ENCODE measurements around the gene BRDT.

The BRDT gene

DNA sequence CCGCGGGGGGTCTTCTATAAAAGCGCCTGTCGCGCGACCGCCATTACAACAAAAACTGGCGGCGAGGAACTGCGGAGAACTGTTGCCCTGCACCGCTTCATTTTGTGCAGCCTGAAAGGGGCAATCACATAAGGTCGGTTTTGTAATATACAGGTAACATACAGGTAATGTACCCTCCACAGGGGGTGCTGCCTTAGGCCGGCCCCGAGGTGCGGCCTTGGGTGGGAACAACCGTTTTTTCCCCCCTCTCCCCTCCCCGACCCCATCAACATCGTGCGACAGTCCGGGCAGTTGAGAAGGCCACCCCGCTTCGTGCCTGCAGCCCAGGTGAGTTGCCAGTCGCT lies at the start of gene BRDT:
TSS of gene BRDT (plus strand) at position 46 of the 344 bp plus-strand sequence. CDS start 13,354 bp downstream, outside the sequence.
- Mint-ChIP-seq H3K27me3 (no peaks in the 10 kb centered on the region), H3K4me1 (peaks cover 19% of the 10 kb centered on the region), H3K27ac (peak within 1 kb of the TSS in 1 of 2 donors; percentile 42), H3K9me3 (peaks cover 0 to 7% of the 10 kb centered on the region in 2 donors), H3K4me3 (peak within 1 kb of the TSS; percentile 59 to 61)
- no peak for ATAC-seq
- DNase-seq: no peak

DNA sequence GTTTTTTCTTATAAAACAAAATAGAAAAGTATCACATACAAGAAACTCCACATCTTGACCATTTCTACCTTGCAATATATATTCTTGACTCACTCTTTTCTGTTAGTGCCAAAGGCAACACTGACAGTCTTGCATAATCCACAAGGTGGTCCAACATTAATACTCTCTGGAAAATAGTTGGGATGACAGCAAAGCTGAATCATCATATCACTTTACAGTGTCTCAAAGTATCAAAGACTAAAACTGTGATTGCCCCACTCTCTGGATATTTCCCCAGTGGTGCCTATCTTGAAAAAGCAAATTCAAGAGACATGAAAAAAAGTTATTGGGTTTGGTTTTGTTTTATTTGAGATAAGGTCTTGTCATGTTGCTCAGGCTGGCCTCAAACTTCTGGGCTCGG lies 48.6 kb upstream of the BRDT start:
- no peak overlapping the region for H3K27ac Mint-ChIP-seq
- ATAC-seq: no peak
- H3K4me1 Mint-ChIP-seq: peaks cover 7% of the 10 kb centered on the region
- H3K9me3 Mint-ChIP-seq: no peaks in the 10 kb centered on the region
- H3K4me3 Mint-ChIP-seq: no peak overlapping the region
- no peak for DNase-seq
- peaks cover 7% of the 10 kb centered on the region for H3K27me3 Mint-ChIP-seq

DNA sequence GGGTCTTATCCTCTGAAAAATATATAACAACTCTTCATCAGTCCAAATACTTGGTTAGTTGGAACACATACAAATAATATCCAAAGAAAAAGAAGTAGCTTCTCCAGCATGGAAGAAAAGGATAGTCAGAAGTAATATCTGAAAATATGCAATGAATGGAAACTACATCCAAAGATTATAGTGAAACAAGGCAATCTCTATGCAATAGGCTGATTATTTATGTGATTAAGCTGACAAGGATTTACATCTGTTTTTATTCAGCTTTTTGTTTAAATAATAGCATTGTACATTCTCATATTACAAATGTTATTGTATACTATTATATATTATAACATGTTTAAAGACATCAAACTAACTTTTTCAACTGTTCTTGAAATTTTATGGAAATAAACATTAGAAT lies 48.0 kb upstream of the BRDT start:
- DNase-seq (no peak), ATAC-seq (no peak)
- peaks cover 7% of the 10 kb centered on the region for H3K27me3 Mint-ChIP-seq
- H3K4me3 Mint-ChIP-seq: no peak overlapping the region
- no peaks in the 10 kb centered on the region for H3K4me1 Mint-ChIP-seq
- no peaks in the 10 kb centered on the region for H3K9me3 Mint-ChIP-seq
- H3K27ac Mint-ChIP-seq: no peak overlapping the region

DNA sequence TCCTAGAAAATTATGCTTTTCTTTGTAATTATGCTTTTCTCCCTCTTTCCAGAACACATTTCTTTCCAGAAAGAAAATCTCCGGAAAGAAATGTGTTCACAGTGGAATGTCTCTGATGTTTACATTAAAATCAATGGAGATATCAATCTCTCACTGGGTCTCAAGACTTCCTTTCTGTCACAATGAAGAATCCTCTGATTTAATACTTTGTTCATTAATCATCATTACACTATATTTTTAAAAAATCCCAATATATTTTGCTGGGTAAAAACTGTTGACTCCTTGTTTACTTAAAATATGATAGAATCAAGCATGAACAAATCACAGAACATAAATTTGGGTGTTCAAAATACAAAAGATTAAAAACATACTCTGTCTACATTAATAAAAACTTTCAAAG lies 36.9 kb upstream of the BRDT start:
- no peaks in the 10 kb centered on the region for H3K27me3 Mint-ChIP-seq

DNA sequence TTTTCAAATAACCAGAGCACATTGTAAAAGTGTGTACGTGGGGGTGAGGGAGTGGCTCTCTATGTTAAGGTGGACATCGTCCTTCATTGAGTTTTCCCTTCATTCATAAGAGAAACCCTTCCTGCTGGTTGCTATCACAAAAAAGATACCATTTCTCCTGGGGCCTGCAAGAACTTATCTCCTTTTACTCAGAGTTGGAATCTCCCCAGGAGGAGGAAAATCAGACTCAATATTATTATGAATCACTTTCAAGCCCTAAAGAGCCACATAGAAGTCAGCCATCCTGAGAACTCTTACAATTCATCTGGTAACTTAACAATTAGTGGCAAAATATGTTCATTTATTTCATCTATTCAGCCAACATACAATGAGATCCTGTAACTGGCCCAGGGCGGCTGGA lies 36.2 kb upstream of the BRDT start:
- no peaks in the 10 kb centered on the region for H3K9me3 Mint-ChIP-seq
- ATAC-seq (no peak), DNase-seq (no peak)
- H3K27me3 Mint-ChIP-seq: no peaks in the 10 kb centered on the region
- no peak overlapping the region for H3K4me3 Mint-ChIP-seq
- no peaks in the 10 kb centered on the region for H3K4me1 Mint-ChIP-seq
- H3K27ac Mint-ChIP-seq: no peak overlapping the region

More for the DNA sequence above, 36.9 kb upstream of the BRDT start:
- H3K9me3 Mint-ChIP-seq: no peaks in the 10 kb centered on the region
- no peaks in the 10 kb centered on the region for H3K4me1 Mint-ChIP-seq
- no peak overlapping the region for H3K4me3 Mint-ChIP-seq
- ATAC-seq (no peak), DNase-seq (no peak)
- no peak overlapping the region for H3K27ac Mint-ChIP-seq

DNA sequence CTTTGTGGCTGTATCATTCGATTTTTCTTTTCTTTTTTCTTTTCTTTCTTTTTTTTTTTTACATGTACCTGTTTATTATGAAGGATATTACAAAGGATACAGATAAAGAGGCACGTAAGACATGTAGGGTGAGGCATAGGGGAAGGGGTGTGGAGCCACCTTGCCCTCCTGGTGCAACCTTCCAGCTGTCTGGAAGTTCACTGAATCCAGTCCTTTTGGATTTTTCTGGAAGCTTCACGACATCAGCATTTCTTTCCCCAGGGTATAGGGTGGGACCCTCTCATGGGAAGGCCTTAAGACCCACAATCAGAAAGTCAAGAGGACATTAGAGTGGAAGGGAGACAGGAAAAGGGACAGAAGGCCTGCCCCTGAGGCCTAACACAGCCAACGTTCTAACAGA lies 33.2 kb upstream of the BRDT start:
- DNase-seq: no peak
- ATAC-seq: no peak
- Mint-ChIP-seq H3K4me1 (no peaks in the 10 kb centered on the region), H3K4me3 (no peak overlapping the region), H3K9me3 (no peaks in the 10 kb centered on the region), H3K27ac (peak overlapping the region; percentile 16 to 83), H3K27me3 (no peaks in the 10 kb centered on the region)

DNA sequence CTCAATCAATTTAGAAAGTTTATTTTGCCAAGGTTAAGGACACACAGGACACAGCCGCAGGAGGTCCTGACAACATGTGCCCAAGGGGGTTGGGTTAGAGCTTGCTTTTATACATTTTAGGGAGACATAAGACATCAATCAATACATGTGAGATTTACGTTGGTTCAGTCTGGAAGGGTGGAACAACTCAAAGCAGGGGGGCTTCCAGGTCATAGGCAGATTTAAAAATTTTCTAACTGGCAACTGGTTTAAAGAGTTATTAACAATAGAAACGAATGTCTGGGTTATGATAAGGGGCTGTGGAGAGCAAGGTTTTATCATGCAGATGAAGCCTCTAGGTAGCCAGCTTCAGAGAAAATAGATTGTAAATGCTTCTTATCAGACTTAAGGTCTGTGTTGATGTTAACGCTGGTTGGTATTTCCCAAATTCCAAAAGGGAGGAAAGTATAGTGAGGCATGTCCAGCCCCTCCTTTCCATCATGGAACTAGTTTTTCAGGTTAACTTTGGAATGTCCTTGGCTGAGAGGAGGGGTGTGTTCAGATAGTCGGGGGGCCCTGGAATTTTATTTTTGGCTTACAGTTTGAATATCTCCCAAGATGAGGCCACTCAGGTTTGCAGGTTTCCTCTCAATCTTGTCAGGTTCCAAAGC lies 32.3 kb upstream of the BRDT start:
- Mint-ChIP-seq H3K4me1 (no peaks in the 10 kb centered on the region), H3K9me3 (no peaks in the 10 kb centered on the region), H3K27me3 (no peaks in the 10 kb centered on the region), H3K4me3 (no peak overlapping the region), H3K27ac (no peak overlapping the region)
- DNase-seq (no peak), ATAC-seq (no peak)

DNA sequence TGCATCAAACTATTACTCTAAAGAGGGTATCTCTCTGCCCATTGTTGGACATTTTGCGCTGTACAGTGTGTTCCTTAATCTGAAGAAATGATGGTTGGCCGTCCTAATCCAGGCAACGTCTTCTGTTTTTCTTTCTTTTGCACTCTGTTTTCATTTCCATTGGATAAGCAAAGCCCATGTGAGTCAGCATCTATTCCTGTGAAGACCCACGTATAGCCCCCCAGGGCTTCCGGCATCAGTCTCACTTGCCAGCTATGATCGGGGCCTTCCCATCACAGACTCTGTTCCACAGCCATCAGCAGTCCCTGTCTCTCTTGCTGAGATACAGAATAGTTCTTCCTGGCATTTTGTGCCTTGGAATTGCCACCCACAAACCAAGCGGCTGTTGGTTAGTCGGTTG lies 29.2 kb upstream of the BRDT start:
- no peak for DNase-seq
- H3K9me3 Mint-ChIP-seq: no peaks in the 10 kb centered on the region
- peaks cover 10% of the 10 kb centered on the region for H3K4me1 Mint-ChIP-seq
- H3K27ac Mint-ChIP-seq: no peak overlapping the region
- H3K4me3 Mint-ChIP-seq: no peak overlapping the region
- H3K27me3 Mint-ChIP-seq: no peaks in the 10 kb centered on the region
- no peak for ATAC-seq

DNA sequence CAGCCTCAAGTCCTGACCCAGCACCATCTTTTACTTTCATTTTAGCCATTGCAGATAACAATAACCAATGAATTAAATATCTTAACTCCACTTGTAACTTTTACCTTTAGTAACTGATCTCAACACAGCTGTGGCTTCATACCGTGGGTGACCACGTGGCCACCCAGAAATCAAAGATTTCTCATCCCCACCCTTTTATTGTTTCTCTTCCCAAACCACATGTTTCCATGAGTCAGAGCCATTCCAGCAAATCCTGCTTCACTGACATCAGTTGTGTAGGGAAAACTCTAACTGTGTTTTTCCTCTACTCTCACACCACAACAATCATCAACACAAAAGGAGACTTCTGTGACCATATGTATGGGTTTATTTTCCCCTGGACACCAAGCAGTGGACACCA lies 25.1 kb upstream of the BRDT start:
- H3K9me3 Mint-ChIP-seq: no peaks in the 10 kb centered on the region
- H3K27me3 Mint-ChIP-seq: peaks cover 8% of the 10 kb centered on the region
- peaks cover 10% of the 10 kb centered on the region for H3K4me1 Mint-ChIP-seq
- no peak overlapping the region for H3K27ac Mint-ChIP-seq
- ATAC-seq (no peak), DNase-seq (no peak)
- no peak overlapping the region for H3K4me3 Mint-ChIP-seq

DNA sequence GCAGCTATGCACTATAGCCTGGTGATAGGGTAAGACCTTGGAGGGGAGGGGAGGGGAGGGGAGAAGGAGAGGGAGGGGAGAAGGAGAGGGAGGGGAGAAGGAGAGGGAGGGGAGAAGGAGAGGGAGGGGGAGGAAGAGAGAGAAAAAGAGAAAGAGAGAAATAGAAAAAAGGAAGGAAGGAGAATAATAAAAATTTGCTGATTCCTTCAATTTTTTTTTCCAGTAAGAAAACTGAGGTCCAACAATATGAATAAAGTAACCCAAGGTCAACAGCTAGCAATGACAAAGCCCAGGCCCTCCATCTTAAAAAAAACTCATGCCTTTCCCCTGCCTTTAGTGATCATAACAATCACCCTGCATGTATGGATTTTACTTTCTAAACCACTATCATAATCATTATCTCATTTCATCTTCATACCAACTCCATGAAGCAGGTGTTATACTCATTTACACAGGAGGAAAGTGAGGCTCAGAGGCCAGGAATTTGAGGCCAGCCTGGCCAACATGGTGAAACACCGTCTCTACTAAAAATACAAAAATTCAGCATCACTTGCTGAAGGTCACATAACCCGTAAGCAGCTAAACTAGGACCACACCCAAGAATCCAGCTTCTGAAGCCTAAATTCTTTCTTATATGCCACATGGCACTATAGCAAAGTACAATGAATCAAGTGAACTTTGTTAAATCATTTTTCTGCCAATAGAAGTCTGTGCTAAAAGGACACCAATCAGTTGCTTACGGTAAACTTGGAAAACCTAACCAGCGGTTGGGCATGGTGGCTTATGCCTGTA lies 23.4 kb upstream of the BRDT start:
- no peak overlapping the region for H3K4me3 Mint-ChIP-seq
- DNase-seq (no peak), ATAC-seq (no peak)
- H3K9me3 Mint-ChIP-seq: no peaks in the 10 kb centered on the region
- peaks cover 8% of the 10 kb centered on the region for H3K27me3 Mint-ChIP-seq
- H3K27ac Mint-ChIP-seq: no peak overlapping the region
- peaks cover 10% of the 10 kb centered on the region for H3K4me1 Mint-ChIP-seq

DNA sequence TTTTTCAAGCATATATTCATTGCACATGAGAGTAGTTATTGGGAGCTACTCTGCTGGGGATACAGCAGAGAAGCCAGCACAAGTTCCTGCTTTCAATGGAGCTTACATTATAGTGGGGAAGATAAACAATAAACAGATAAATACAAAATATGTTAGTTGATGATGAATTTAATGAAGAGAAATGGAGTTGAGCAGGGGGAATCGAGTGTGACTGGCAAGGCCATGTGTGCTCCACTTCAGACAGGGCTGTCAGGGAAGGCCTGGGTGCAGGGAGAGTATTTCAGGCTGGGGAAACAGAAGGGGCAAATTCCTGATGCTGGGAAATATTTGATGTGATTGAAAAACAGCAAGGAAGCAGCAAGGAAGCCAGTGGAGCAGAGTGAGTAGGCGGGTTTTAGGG lies 21.2 kb upstream of the BRDT start:
- Mint-ChIP-seq H3K4me3 (no peak overlapping the region), H3K27me3 (peaks cover 8% of the 10 kb centered on the region)

DNA sequence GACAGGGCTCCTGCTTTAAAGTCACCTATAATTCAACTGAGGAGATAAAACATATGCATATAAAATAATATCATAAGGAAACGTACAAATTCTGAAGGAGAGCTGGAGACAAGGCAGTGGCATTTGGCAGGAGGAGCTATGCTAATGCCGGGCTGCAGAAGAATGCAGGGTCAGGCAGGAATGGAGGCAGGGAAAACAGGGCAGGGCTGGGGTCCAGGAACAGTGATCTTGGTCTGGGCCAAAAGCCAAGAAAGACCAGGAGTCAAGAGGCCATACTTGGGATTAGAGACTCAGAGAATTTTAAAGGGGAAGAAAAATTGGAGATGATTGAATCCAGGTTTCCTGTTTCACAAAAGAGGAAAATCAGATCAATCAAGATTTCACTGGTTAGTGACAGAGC lies 20.0 kb upstream of the BRDT start:
- H3K27me3 Mint-ChIP-seq: peaks cover 8% of the 10 kb centered on the region
- H3K9me3 Mint-ChIP-seq: no peaks in the 10 kb centered on the region
- peak overlapping the region in 1 of 2 donors; percentile 18 for H3K27ac Mint-ChIP-seq
- H3K4me1 Mint-ChIP-seq: peaks cover 2% of the 10 kb centered on the region
- DNase-seq (no peak), ATAC-seq (no peak)
- no peak overlapping the region for H3K4me3 Mint-ChIP-seq

More for the DNA sequence above, 21.2 kb upstream of the BRDT start:
- DNase-seq: no peak
- Mint-ChIP-seq H3K9me3 (no peaks in the 10 kb centered on the region), H3K27ac (no peak overlapping the region), H3K4me1 (peaks cover 10% of the 10 kb centered on the region)
- no peak for ATAC-seq

DNA sequence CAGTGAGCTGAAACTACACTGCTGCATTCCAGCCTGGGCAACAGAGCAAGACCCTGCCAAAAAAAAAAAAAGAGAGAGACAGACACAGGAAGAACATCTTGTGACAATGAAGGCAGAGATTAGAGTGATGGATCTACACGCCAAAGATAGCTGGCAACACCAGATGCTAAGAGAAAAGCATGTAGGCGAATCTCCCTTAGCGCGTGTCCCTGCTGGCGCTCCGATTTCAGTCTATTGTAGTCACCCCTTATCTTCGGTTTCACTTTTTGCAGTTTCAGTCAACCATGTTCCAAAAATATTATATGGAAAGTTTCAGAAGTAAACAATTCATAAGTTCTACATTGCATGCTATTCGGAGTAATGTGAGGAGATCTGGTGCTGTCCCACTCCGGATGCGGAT lies 11.6 kb upstream of the BRDT start:
- H3K4me1 Mint-ChIP-seq: no peaks in the 10 kb centered on the region
- H3K27me3 Mint-ChIP-seq: no peaks in the 10 kb centered on the region
- H3K27ac Mint-ChIP-seq: peak overlapping the region in 1 of 2 donors; percentile 57
- DNase-seq (no peak), ATAC-seq (no peak)
- no peak overlapping the region for H3K4me3 Mint-ChIP-seq
- H3K9me3 Mint-ChIP-seq: no peaks in the 10 kb centered on the region

DNA sequence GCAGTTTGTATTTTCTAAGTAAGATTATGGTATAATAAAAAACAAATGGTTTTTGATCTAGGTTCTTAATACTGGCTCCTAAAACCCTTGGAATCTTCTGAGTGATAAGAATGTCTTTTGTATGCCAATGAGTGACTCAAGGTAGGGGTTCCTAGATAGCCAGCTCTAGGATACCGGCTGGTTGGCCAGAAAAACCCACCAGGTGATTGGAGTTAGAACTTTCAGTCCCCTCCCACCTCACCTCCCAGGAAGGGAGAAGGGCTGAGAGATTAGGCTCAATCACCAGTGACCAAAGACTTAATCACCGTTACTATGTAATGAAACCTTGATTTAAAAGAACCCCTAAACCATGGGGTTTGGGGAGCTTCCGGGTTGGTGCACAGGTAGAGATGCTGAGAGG lies 8.7 kb upstream of the BRDT start:
- H3K4me3 Mint-ChIP-seq: no peak overlapping the region
- no peaks in the 10 kb centered on the region for H3K9me3 Mint-ChIP-seq
- H3K27ac Mint-ChIP-seq: no peak overlapping the region
- H3K4me1 Mint-ChIP-seq: no peaks in the 10 kb centered on the region
- H3K27me3 Mint-ChIP-seq: no peaks in the 10 kb centered on the region
- ATAC-seq (no peak), DNase-seq (no peak)

DNA sequence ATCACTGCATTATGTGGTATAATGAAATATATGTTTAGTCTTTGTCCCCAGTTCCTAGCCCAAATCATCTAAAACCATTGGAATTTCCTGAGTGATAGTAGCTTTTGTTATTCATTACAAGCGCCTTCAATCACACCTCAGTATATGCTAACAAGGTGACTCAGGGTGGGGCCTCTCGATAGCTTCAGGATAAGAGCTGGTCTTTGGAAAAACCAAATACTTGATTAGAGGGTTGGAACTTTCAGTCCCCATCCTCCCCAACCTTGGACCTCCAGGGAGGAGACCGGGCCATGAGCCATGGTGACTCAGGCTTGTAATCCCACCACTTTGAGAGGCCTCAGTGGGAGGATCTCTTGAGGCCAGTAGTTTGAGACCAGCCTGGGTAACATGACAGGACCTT lies 5.1 kb upstream of the BRDT start:
- ATAC-seq: no peak

DNA sequence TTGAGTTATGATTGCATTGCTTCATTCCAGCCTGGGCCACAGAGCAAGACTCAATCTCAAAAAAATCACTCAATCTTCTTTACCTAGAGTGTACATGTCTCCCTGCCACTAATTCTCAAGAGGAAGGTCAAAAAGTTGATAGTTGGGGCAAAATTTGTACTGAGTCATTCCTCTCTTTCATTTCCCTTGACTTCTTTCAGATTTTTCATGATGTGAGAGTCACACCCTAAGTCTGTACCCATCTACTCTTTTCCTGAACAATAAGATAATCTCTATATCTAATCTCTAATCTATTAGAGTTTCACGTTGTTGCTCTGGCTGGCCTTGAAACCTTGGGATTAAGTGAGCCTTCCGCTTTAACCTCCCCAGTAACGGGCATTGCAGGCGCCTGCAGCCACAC lies 1.1 kb upstream of the BRDT start:
- DNase-seq: no peak
- peak overlapping the region in 1 of 2 donors; percentile 42 for H3K27ac Mint-ChIP-seq
- H3K4me3 Mint-ChIP-seq: peak overlapping the region; percentile 59 to 61

More for the DNA sequence above, 5.1 kb upstream of the BRDT start:
- Mint-ChIP-seq H3K4me3 (no peak overlapping the region), H3K4me1 (peaks cover 19% of the 10 kb centered on the region), H3K27me3 (no peaks in the 10 kb centered on the region), H3K9me3 (peaks cover 0 to 7% of the 10 kb centered on the region in 2 donors), H3K27ac (no peak overlapping the region)
- DNase-seq: no peak

More for the DNA sequence above, 1.1 kb upstream of the BRDT start:
- Mint-ChIP-seq H3K9me3 (peaks cover 0 to 7% of the 10 kb centered on the region in 2 donors), H3K4me1 (peaks cover 19% of the 10 kb centered on the region), H3K27me3 (no peaks in the 10 kb centered on the region)
- peak; percentile 73 for ATAC-seq

Data from stimulated activated naive CD8-positive, alpha-beta T cell treated with anti-CD3 and anti-CD28 coated beads, Interleukin-15, amount 100 ng/mL, for 72 hours (primary cell).